GM23338 (cell line): ENCODE results near the gene POU3F3.

Source experiments
- CTCF ChIP-seq, 2 experiments: fragments of 200-600 bp in 1 of 2; sonication (generic) in 1 of 2; conservative IDR thresholded peaks; 2 replicates each; pipeline versions ENCODE4 v1.5.1 to v1.6.1; 2016 to 2017; ENCODE audit warnings: antibody characterized with exemption in 2 of 2, low read depth in 2 of 2, mild to moderate bottlenecking in 2 of 2, moderate library complexity in 1 of 2
- EZH2 ChIP-seq: fragments of 200-600 bp; sonication (generic); IDR thresholded peaks from one replicate; pipeline ENCODE4 v1.8.0; 2017; ENCODE audit warnings: antibody characterized with exemption, mild to moderate bottlenecking, low read depth; ENCODE audit not compliant: unreplicated experiment
- EZH2phosphoT487 ChIP-seq: fragments of 200-600 bp; sonication (generic); IDR thresholded peaks from one replicate; pipeline ENCODE4 v1.8.1; 2018; ENCODE audit warnings: antibody characterized with exemption; ENCODE audit not compliant: unreplicated experiment
- POLR2AphosphoS5 ChIP-seq: IDR thresholded peaks from 2 replicates; pipeline ENCODE4 v1.6.1; 2016; ENCODE audit warnings: antibody characterized with exemption, low read depth

DNA sequence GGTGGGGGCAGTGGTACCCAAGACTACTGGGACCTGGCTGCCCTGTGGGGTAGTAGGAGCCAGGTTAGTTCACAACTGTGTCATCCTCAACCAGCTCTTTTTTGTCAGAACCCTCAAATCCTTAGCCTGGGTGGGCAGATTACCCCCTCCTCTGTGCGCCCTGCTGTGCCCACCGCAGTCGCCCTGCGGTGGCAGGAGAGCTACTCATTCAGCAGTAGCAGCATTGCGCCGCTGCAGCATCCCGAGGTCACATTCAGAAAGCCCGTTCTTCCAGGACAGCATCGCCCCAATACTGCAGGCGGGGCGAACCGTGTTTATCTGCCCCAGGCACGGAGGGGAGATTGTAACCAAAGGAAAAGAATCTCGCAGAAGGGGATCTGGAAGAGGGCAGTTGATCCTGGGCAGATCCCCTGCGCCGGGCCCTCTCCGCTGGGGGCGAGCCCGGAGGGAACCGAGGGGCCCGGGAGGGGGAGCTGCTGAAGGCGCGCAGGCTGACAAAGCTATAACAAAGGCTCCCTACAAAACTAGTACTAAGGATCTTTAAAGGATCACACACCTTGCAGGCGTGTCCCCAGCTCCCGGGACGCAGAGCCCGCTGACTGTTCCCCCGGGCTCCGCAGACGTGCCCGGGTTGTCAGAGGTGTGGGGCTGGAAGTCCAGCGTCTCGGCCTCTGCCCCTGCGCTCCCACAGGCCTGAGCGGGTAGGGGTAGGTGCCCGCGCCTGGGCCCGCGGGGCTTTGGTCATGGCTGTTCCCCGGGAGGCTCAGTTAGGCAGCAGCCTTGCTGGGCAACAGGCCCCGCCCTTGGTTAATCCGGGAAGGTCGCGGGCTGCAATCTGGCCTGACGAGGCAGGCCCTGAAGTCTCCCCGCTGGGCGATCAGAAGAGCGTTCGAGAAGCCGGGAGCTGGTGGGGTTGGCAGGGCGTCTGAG is 13.2 kb downstream of the POU3F3 start:
- peak; percentile 66 for TF ChIP-seq EZH2
- TF ChIP-seq POLR2AphosphoS5: no peak
- no peak for TF ChIP-seq CTCF (conservative IDR thresholded peaks at IDR 0.05; ENCODE audit: low read depth in 2 of 2)
- TF ChIP-seq EZH2phosphoT487: peak; percentile 73
